ENCODE data around the gene EME1. TPM values are rescaled to one million over a fixed set of nuclear protein-coding genes. Genes with fewer than 3 reads are reported as not detected.
"Not testable (repeated sequence)": the region's sequence is repeated elsewhere in the genome, so short reads cannot be mapped to it uniquely, and the experiment has no call there.

Gene EME1
- total and polyA plus RNA-seq, 2 donors (not counting 3 experiments of a cell fraction or from before 2014, with no cell fraction given): 5.6 to 9.1 TPM

GRCh38 chr17:50399591-50399990 is 26.6 kb downstream of the EME1 start:
- H3K4me2 ChIP-seq (ENCODE audit: insufficient read depth, low read length): not testable (repeated sequence)

GRCh38 chr17:50405351-50405750 is 32.3 kb downstream of the EME1 start:
- H3K79me2 ChIP-seq (ENCODE audit: control insufficient read depth, insufficient read depth, low read length); H3K9me3 ChIP-seq (replicated peaks; ENCODE audit: control insufficient read depth, insufficient read depth, low read length); BruUV-seq (replicated peaks); H2AFZ ChIP-seq (ENCODE audit: low read depth, low read length); POLR2A ChIA-PET; DNase-seq (ENCODE audit: low read depth, low spot score); H3K4me1 ChIP-seq (ENCODE audit: control insufficient read depth, extremely low read depth, insufficient read depth, low read length); H3K27ac ChIP-seq (ENCODE audit: insufficient read depth, low read depth, low read length); dilution Hi-C loops (cut with MboI; ENCODE audit: extremely low pct_ligation_motif_present, low sequenced_read_pairs); H3K9ac ChIP-seq (replicated peaks; ENCODE audit: extremely low read depth, insufficient read depth, low read length); H3K9me1 ChIP-seq (replicated peaks; ENCODE audit: control insufficient read depth, extremely low read depth, insufficient read depth, low read length); H4K20me1 ChIP-seq (replicated peaks; ENCODE audit: control insufficient read depth, extremely low read depth, insufficient read depth, low read length); H3K4me2 ChIP-seq (ENCODE audit: insufficient read depth, low read length); intact Hi-C loops (cut with micrococcal nuclease); H3K4me3 ChIP-seq (replicated peaks in 1 of 3; ENCODE audit: insufficient read depth in 1 of 3, low read depth in 1 of 3, low read length in 3 of 3); H3K36me3 ChIP-seq (ENCODE audit: control insufficient read depth in 2 of 2, extremely low read depth in 1 of 2, insufficient read depth in 2 of 2, low read length in 2 of 2); FAIRE-seq: not testable (repeated sequence)
- CTCF ChIA-PET: interaction anchor here (4.5 kb wide), 1 partner anchor 8 kb away, joined by 25 read pairs; the partner anchor contains the start of gene LRRC59
- peaks cover 11 to 13% of the 10 kb centered on the region in 2 experiments for H3K27me3 ChIP-seq (ENCODE audit: control insufficient read depth in 2 of 2, insufficient read depth in 2 of 2, low read length in 2 of 2)

More at GRCh38 chr17:50399591-50399990, 26.6 kb downstream of the EME1 start:
- dilution Hi-C loops (cut with MboI; ENCODE audit: extremely low pct_ligation_motif_present, low sequenced_read_pairs); DNase-seq (ENCODE audit: low read depth, low spot score); POLR2A ChIA-PET; FAIRE-seq; H4K20me1 ChIP-seq (replicated peaks; ENCODE audit: control insufficient read depth, extremely low read depth, insufficient read depth, low read length); H3K9me3 ChIP-seq (replicated peaks; ENCODE audit: control insufficient read depth, insufficient read depth, low read length); BruUV-seq (replicated peaks); H3K27ac ChIP-seq (ENCODE audit: insufficient read depth, low read depth, low read length); H3K27me3 ChIP-seq (ENCODE audit: control insufficient read depth in 2 of 2, insufficient read depth in 2 of 2, low read length in 2 of 2); H3K36me3 ChIP-seq (ENCODE audit: control insufficient read depth in 2 of 2, extremely low read depth in 1 of 2, insufficient read depth in 2 of 2, low read length in 2 of 2); H3K4me3 ChIP-seq (replicated peaks in 1 of 3; ENCODE audit: insufficient read depth in 1 of 3, low read depth in 1 of 3, low read length in 3 of 3); H2AFZ ChIP-seq (ENCODE audit: low read depth, low read length); intact Hi-C loops (cut with micrococcal nuclease); H3K9me1 ChIP-seq (replicated peaks; ENCODE audit: control insufficient read depth, extremely low read depth, insufficient read depth, low read length); H3K9ac ChIP-seq (replicated peaks; ENCODE audit: extremely low read depth, insufficient read depth, low read length): not testable (repeated sequence)
- CTCF ChIA-PET: interaction anchor here (1.4 to 4.6 kb wide), 2 partner anchors 22 to 80 kb away, joined by 7 to 44 read pairs; partner anchors contain the start of gene RSAD1
- H3K4me1 ChIP-seq (ENCODE audit: control insufficient read depth, extremely low read depth, insufficient read depth, low read length): peaks cover 19% of the 10 kb centered on the region
- H3K79me2 ChIP-seq (ENCODE audit: control insufficient read depth, insufficient read depth, low read length): peaks cover 27% of the 10 kb centered on the region
